Pons (tissue), 1 donor: ENCODE results near the gene SPIN1.
A peak's percentile ranks its signal among the peaks of the same experiment; 100 is the strongest.

Experiments used
- DNase-seq: peaks from one replicate; pipeline ENCODE4 v3.0.0-alpha.2; 2016; ENCODE audit warnings: low spot score

SPIN1 gene

GRCh38 chr9:88388886-88389605, 802 bp downstream of the SPIN1 start:
- peak; percentile 59 for DNase-seq

GRCh38 chr9:88390371-88390990, 2.2 kb downstream of the SPIN1 start:
- no peak for DNase-seq

GRCh38 chr9:88391236-88391635, 3.0 kb downstream of the SPIN1 start:
- no peak for DNase-seq

GRCh38 chr9:88391921-88392320, 3.7 kb downstream of the SPIN1 start:
- DNase-seq = peak; percentile 37

GRCh38 chr9:88392549-88392948, 4.3 kb downstream of the SPIN1 start:
- no peak for DNase-seq

- DNase-seq = no peak
Measured at GRCh38 chr9:88396836-88397577, 8.8 kb downstream of the SPIN1 start.

- no peak for DNase-seq
Measured at GRCh38 chr9:88398016-88398415, 9.8 kb downstream of the SPIN1 start.

- DNase-seq = no peak
Measured at GRCh38 chr9:88399966-88400365, 11.7 kb downstream of the SPIN1 start.

- no peak for DNase-seq
Measured at GRCh38 chr9:88403340-88403739, 15.1 kb downstream of the SPIN1 start.

- DNase-seq = no peak
Measured at GRCh38 chr9:88406051-88406450, 17.8 kb downstream of the SPIN1 start.

GRCh38 chr9:88411471-88411870, 23.2 kb downstream of the SPIN1 start:
- no peak for DNase-seq

- DNase-seq = no peak
Measured at GRCh38 chr9:88414298-88414697, 26.1 kb downstream of the SPIN1 start.

GRCh38 chr9:88418025-88418424, 29.8 kb downstream of the SPIN1 start:
- DNase-seq = no peak

GRCh38 chr9:88418715-88419540, 30.7 kb downstream of the SPIN1 start:
- no peak for DNase-seq

- DNase-seq = no peak
Measured at GRCh38 chr9:88420227-88420626, 32.0 kb downstream of the SPIN1 start.

- DNase-seq = no peak
Measured at GRCh38 chr9:88421348-88421747, 33.1 kb downstream of the SPIN1 start.

- DNase-seq = peak; percentile 11
Measured at GRCh38 chr9:88425538-88425950, 37.3 kb downstream of the SPIN1 start.

- DNase-seq = no peak
Measured at GRCh38 chr9:88426651-88427050, 38.4 kb downstream of the SPIN1 start.

GRCh38 chr9:88429595-88430430, 41.6 kb downstream of the SPIN1 start:
- DNase-seq = no peak

GRCh38 chr9:88433583-88434255, 45.5 kb downstream of the SPIN1 start:
- DNase-seq = no peak

GRCh38 chr9:88435336-88435735, 47.1 kb downstream of the SPIN1 start:
- DNase-seq = no peak
